Measurements from ENCODE around the gene ADAP1. TPM values are rescaled to one million over a fixed set of nuclear protein-coding genes. Genes with fewer than 3 reads are reported as not detected.
"Not testable (repeated sequence)": the region's sequence is repeated elsewhere in the genome, so short reads cannot be mapped to it uniquely, and the experiment has no call there.

ADAP1 gene
- total and polyA plus RNA-seq, 7 donors, result 11.4 to 157 (median 72.6) TPM

DNA sequence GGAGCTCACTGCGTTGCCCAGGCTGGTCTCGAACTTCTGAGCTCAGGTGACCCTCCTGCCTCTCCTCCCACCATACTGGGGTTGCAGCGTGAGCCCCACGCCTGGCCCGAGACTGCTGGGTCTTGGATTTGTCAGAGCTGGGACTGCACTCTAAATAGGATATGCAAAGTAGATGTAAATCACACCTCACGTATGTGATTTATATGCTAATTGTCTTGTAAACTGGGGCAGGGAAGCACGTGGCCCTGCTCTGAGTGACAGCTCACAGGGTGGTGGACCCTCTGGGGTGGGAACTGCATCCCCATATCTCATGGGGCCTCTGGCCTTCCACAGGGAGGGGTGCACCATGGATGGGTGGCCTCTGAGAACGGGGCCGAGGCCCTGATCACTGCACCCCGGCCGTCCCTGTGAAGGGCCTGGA, 44.0 kb downstream of the ADAP1 start:
- Histone ChIP-seq H3K27me3 (no peaks in the 10 kb centered on the region), H3K36me3 (no peaks in the 10 kb centered on the region), H3K4me1 (peaks cover 0 to 19% (median 8%) of the 10 kb centered on the region in 4 donors), H3K4me3 (no peak overlapping the region), H3K9me3 (no peaks in the 10 kb centered on the region), H3K27ac (peak overlapping the region in 1 of 4 donors; percentile 69)
- WGBS, 2 donors, result 71 to 80% methylated on average over 11 of the region's 11 CpGs
- TF ChIP-seq EP300 (IDR thresholded peaks at IDR 0.05), result no peak
- no peak for TF ChIP-seq POLR2A (IDR thresholded peaks at IDR 0.05)
- no peak for TF ChIP-seq POLR2AphosphoS5 (IDR thresholded peaks at IDR 0.05)
- TF ChIP-seq, protein P1, sequence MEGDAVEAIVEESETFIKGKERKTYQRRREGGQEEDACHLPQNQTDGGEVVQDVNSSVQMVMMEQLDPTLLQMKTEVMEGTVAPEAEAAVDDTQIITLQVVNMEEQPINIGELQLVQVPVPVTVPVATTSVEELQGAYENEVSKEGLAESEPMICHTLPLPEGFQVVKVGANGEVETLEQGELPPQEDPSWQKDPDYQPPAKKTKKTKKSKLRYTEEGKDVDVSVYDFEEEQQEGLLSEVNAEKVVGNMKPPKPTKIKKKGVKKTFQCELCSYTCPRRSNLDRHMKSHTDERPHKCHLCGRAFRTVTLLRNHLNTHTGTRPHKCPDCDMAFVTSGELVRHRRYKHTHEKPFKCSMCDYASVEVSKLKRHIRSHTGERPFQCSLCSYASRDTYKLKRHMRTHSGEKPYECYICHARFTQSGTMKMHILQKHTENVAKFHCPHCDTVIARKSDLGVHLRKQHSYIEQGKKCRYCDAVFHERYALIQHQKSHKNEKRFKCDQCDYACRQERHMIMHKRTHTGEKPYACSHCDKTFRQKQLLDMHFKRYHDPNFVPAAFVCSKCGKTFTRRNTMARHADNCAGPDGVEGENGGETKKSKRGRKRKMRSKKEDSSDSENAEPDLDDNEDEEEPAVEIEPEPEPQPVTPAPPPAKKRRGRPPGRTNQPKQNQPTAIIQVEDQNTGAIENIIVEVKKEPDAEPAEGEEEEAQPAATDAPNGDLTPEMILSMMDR (IDR thresholded peaks at IDR 0.05), result no peak
- DNase-seq, result no peak
- intact Hi-C loops (cut with DNase I), result no loop called here

DNA sequence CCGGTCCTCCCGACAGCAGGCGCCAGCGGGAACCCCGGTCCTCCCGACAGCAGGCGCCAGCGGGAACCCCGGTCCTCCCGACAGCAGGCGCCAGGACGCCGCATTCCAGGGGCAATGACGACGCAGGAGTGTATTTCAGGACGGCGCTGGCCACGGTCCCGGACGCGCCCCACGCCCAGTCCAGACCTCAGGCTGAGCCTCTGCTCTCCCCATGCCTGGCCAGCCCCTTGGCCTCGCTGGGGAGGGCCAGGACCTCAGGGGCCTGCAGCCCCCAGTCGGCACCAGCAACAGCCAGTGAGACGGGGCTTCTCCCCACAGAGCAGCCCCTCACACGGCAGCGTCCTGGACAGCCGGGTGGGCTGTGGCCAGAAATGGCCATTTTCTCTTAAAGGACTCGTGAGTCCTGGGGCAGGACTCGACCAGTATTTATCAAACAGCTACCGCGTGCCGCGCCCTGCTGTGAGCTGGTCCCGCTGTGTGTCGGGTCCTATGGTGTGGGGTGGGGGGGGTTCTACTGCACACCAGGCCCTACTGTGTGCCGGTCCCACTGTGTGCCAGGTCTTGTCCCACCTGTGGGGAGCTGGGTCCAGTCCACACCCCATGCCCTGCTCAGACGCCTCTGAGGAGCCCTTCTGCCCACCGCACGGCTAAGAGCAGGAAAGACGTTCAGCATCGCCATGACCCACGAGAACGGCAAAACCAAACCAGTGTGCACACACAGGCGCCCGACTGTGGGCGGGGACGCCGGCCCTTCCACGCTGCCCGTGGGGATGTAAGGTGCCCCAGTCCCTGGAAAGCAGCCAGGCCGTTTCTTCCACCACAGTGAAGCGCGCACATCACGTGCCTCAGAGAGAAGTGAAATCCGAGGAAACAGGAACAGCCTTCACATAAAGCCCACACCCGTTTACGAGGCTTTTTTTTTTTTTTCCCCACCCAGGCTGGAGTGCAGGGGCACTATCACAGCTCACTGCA, 44.8 kb downstream of the ADAP1 start:
- 8 to 24% methylated on average over 56 to 57 of the region's 58 CpGs for whole genome bisulfite sequencing, 2 donors
- Histone ChIP-seq H3K27ac (peak overlapping the region; percentile 18 to 69 (median 62)), H3K4me1 (peaks cover 0 to 21% (median 8%) of the 10 kb centered on the region in 4 donors), H3K36me3 (peaks cover 0 to 2% (median 0%) of the 10 kb centered on the region in 4 donors), H3K4me3 (peak overlapping the region in 3 of 4 donors; percentile 20 to 41 (median 35)), H3K9me3 (no peaks in the 10 kb centered on the region), H3K27me3 (no peaks in the 10 kb centered on the region)
- TF ChIP-seq POLR2A (IDR thresholded peaks at IDR 0.05) (no peak), POLR2AphosphoS5 (IDR thresholded peaks at IDR 0.05) (peak in 2 of 4 donors; percentile 15 to 19), EP300 (IDR thresholded peaks at IDR 0.05) (no peak)
- TF ChIP-seq, protein P1 (IDR thresholded peaks at IDR 0.05), result no peak
- intact Hi-C loops (cut with DNase I), result no loop called here
- peak; percentile 87 for DNase-seq

DNA sequence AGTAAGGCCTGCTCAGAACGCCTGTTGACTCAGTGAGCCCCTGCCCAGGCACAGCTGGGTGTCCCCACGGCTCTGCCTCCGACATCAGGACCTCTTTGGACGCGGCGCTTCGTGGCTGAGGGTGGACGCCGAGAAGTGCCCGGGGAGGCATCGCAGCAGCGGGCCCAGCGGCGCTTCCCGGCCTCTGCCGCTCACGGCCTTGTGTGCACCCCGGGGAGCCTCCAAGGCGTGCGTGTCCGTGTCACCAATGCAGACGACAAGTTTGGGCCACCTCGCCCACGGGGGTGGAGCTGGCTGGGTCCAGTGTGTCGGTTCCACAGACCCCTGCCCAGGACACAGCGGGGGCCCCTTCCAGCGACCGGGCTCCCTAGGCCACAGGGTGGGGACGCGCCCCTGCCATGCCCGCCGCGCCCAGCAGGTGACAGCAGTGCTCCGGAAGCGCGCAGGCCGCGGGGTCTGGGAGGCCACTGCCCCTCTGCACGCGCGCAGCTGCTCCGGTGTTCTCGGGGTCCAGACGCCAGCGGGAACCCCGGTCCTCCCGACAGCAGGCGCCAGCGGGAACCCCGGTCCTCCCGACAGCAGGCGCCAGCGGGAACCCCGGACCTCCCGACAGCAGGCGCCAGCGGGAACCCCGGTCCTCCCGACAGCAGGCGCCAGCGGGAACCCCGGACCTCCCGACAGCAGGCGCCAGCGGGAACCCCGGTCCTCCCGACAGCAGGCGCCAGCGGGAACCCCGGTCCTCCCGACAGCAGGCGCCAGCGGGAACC, 45.7 kb downstream of the ADAP1 start:
- H3K27ac ChIP-seq, result peak overlapping the region; percentile 9 to 63 (median 52)
- peak overlapping the region in 3 of 4 donors; percentile 20 to 41 (median 35) for H3K4me3 ChIP-seq
- TF ChIP-seq, protein P1 (IDR thresholded peaks at IDR 0.05), result peak in 3 of 4 experiments; percentile 63 to 93 (median 75)
- intact Hi-C loops (cut with DNase I); H3K9me3 ChIP-seq; H3K27me3 ChIP-seq; DNase-seq: not testable (repeated sequence)
- peaks cover 0 to 27% (median 8%) of the 10 kb centered on the region in 4 donors for H3K4me1 ChIP-seq
- WGBS, 2 donors, result 22 to 29% methylated on average over 64 to 73 of the region's 73 CpGs
- peaks cover 0 to 10% (median 0%) of the 10 kb centered on the region in 4 donors for H3K36me3 ChIP-seq

DNA sequence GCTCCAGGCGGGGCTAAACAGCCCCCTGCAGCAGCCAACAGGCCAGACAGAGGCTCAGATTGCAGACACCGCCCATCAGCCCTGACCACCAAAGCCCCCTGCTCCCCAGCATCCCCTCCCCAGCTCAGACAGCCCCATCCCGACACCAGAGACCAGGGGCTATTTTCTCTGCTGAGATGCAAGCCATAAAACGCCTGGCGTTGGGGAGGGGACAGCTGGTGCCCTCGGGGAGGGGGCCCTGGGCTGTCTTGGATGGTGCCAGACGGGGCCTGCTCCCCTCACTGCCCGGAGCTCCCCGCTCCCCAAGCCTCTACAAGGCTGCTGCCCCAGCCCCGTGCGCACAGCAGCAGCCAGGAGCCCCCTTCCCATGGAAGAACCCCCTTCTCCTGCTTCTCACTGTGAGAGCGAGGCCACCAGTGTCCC, 46.3 kb downstream of the ADAP1 start:
- Histone ChIP-seq H3K9me3 (no peaks in the 10 kb centered on the region), H3K27ac (peak overlapping the region in 2 of 4 donors; percentile 49 to 63), H3K4me3 (no peak overlapping the region), H3K4me1 (peaks cover 0 to 27% (median 8%) of the 10 kb centered on the region in 4 donors), H3K27me3 (no peaks in the 10 kb centered on the region), H3K36me3 (peaks cover 0 to 10% (median 0%) of the 10 kb centered on the region in 4 donors)
- intact Hi-C loops (cut with DNase I), result no loop called here
- TF ChIP-seq POLR2A (IDR thresholded peaks at IDR 0.05), result no peak
- TF ChIP-seq, protein P1 (IDR thresholded peaks at IDR 0.05), result no peak
- no peak for TF ChIP-seq EP300 (IDR thresholded peaks at IDR 0.05)
- TF ChIP-seq POLR2AphosphoS5 (IDR thresholded peaks at IDR 0.05), result no peak
- WGBS, 2 donors, result 87 to 91% methylated on average over 12 of the region's 12 CpGs
- DNase-seq, result no peak

All from sigmoid colon (tissue), 7 donors.